HFFc6 (cell line): ENCODE data around the gene ARHGAP40. TPM values are rescaled to one million over a fixed set of nuclear protein-coding genes. Genes with fewer than 3 reads are reported as not detected.

Experiments
- DNase-seq: peaks from one replicate; pipeline ENCODE4 v3.0.0-alpha.2; 2018
- H3K27ac Mint-ChIP-seq: 2 replicates; pipeline ENCODE4 v1.8.0; 2020; ENCODE audit warnings: mild to moderate bottlenecking, mixed read lengths
- H3K27me3 Mint-ChIP-seq: 2 replicates; pipeline ENCODE4 v1.8.0; 2021; ENCODE audit warnings: mild to moderate bottlenecking, moderate library complexity, mixed read lengths; ENCODE audit not compliant: insufficient read depth
- H3K36me3 Mint-ChIP-seq: 2 replicates; pipeline ENCODE4 v1.8.0; 2021; ENCODE audit warnings: low read depth, mixed read lengths
- H3K4me1 Mint-ChIP-seq: 2 replicates; pipeline ENCODE4 v1.8.0; 2020; ENCODE audit warnings: low read depth, mixed read lengths
- H3K4me3 Mint-ChIP-seq: 2 replicates; pipeline ENCODE4 v1.8.0; 2020; ENCODE audit warnings: mild to moderate bottlenecking, moderate library complexity, mixed read lengths
- H3K9me3 Mint-ChIP-seq: 2 replicates; pipeline ENCODE4 v1.8.0; 2020; ENCODE audit warnings: mild to moderate bottlenecking, mixed read lengths
- CTCF ChIP-seq: fragments of 200-600 bp; sonication (generic); IDR thresholded peaks from 2 replicates; pipeline ENCODE4 v1.5.0; 2021; ENCODE audit warnings: antibody characterized with exemption, mild to moderate bottlenecking
- total RNA-seq, 6 experiments: library from RNA; stranded (reverse); fragmentation: NEBNext Ultra II Directional; extraction: Animal tissue kit (Norgen Biotek cat#: 25700); gene quantifications; 2 replicates in 1 of 6; 3 replicates in 5 of 6; pipeline ENCODE4 v1.2.3, GENCODE V29; 2021

The ARHGAP40 gene
- total RNA-seq, 6 experiments from 2014 or later: 0.09 to 0.75 (median 0.48) TPM; not detected in 1

GRCh38 chr20:38559764-38560163 lies 41.8 kb upstream of the ARHGAP40 start:
- H3K27ac Mint-ChIP-seq: peak overlapping the region; percentile 78
- no peaks in the 10 kb centered on the region for H3K27me3 Mint-ChIP-seq
- H3K4me1 Mint-ChIP-seq: peaks cover 32% of the 10 kb centered on the region
- peak overlapping the region; percentile 1 for H3K4me3 Mint-ChIP-seq
- DNase-seq: peak; percentile 51
- no peaks in the 10 kb centered on the region for H3K9me3 Mint-ChIP-seq
- peaks cover 52% of the 10 kb centered on the region for H3K36me3 Mint-ChIP-seq
- TF ChIP-seq CTCF: no peak

GRCh38 chr20:38563802-38564431 lies 37.7 kb upstream of the ARHGAP40 start:
- no peak for TF ChIP-seq CTCF

GRCh38 chr20:38564680-38565079 lies 36.9 kb upstream of the ARHGAP40 start:
- peaks cover 9% of the 10 kb centered on the region for H3K4me1 Mint-ChIP-seq
- TF ChIP-seq CTCF: no peak
- no peak overlapping the region for H3K27ac Mint-ChIP-seq
- no peak for DNase-seq
- H3K36me3 Mint-ChIP-seq: peaks cover 41% of the 10 kb centered on the region
- no peaks in the 10 kb centered on the region for H3K27me3 Mint-ChIP-seq
- no peak overlapping the region for H3K4me3 Mint-ChIP-seq
- no peaks in the 10 kb centered on the region for H3K9me3 Mint-ChIP-seq

More at GRCh38 chr20:38563802-38564431, 37.7 kb upstream of the ARHGAP40 start:
- Mint-ChIP-seq H3K36me3 (peaks cover 43% of the 10 kb centered on the region), H3K4me3 (no peak overlapping the region), H3K9me3 (no peaks in the 10 kb centered on the region), H3K27me3 (no peaks in the 10 kb centered on the region), H3K4me1 (peaks cover 17% of the 10 kb centered on the region), H3K27ac (no peak overlapping the region)
- DNase-seq: no peak

DNA sequence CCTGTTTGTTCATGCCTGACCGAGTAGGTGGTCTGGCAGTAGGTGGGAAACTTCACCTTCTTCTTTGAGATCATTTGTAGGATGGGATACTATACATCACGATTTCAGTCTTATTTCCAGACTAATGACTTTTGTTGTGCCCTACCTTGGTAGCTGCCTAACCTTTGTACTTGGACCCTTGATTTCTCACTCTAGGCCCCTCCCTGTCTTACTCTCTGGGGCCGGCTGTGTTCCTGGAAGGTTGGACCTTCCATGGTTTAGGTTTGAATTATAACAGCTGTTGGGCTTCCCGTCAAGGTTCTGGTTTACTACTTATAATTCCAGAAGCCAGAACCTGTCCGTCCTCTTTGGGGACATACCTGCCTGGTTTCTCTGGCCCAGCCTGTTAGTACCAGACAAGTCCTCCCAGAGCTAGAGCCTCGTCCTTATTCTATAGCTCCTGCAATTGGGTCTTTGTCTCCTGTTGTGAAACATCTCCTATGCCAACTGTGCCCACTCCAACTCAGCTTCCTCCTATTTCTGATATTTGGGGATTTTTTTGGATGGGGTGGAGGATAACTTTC lies 35.5 kb upstream of the ARHGAP40 start:
- TF ChIP-seq CTCF: no peak
- H3K4me1 Mint-ChIP-seq: no peaks in the 10 kb centered on the region
- H3K27me3 Mint-ChIP-seq: no peaks in the 10 kb centered on the region
- peaks cover 40% of the 10 kb centered on the region for H3K36me3 Mint-ChIP-seq
- no peaks in the 10 kb centered on the region for H3K9me3 Mint-ChIP-seq
- H3K27ac Mint-ChIP-seq: no peak overlapping the region
- DNase-seq: no peak
- H3K4me3 Mint-ChIP-seq: no peak overlapping the region

DNA sequence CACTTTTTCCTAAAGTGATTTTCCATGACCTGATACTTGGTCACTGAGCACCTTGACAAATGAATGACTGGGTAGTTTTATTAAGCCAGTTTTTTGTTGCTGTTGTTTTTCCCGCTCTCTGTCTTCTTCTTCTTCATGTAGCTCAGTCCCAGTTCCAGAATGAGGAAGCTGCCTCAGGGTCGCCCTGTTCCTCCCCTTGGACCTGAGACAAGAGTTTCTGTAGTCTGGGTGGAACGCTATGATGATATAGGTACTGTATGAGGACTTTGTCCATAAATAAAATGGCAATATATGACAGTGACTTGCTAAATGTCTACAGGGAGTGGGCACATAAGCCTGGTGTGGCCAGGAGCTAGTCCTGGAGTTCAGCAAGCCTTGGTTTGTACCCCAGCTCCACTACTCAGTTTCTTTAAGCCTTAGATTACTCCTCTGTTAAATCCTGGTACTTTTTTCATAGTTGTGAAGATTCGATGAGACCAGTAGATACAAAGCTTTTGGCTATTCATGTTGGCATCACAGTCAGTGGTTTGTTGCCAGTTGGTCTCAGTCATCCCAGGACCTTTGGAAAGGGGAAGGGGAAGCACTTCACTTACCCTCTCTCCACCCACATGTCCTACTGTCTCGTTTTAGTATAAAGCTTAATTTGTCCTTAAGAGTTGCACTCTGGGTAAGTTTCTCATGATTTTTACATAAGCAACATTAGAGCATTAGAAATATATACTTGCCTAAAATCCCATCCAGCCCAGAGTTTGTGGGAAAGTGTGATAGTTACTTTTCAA lies 31.7 kb upstream of the ARHGAP40 start:
- no peak for DNase-seq
- H3K27me3 Mint-ChIP-seq: no peaks in the 10 kb centered on the region
- H3K4me3 Mint-ChIP-seq: no peak overlapping the region
- H3K9me3 Mint-ChIP-seq: no peaks in the 10 kb centered on the region
- H3K4me1 Mint-ChIP-seq: no peaks in the 10 kb centered on the region
- peaks cover 42% of the 10 kb centered on the region for H3K36me3 Mint-ChIP-seq
- TF ChIP-seq CTCF: no peak
- H3K27ac Mint-ChIP-seq: no peak overlapping the region
